Spinal cord (tissue), 10 donors: ENCODE data around the gene HYAL3. TPM values are rescaled to one million over a fixed set of nuclear protein-coding genes. Genes with fewer than 3 reads are reported as not detected.
"Not testable (repeated sequence)": the region's sequence is repeated elsewhere in the genome, so short reads cannot be mapped to it uniquely, and the experiment has no call there.

Experiments used
- DNase-seq, 6 donors: peaks; one replicate each; pipeline versions ENCODE4 v3.0.0 to v3.0.0-alpha.2; 2013 to 2015; ENCODE audit warnings: low spot score in 6 of 6, low read depth in 4 of 6
- H3K27ac ChIP-seq: one replicate; pipeline ENCODE4 v1.5.1; 2013; ENCODE audit warnings: low read depth, low read length, control low read depth
- H3K27me3 ChIP-seq: one replicate; pipeline ENCODE4 v1.6.1; 2013; ENCODE audit warnings: low read length; ENCODE audit not compliant: control insufficient read depth, insufficient read depth
- H3K36me3 ChIP-seq: one replicate; pipeline ENCODE4 v1.6.1; 2013; ENCODE audit warnings: low read length; ENCODE audit not compliant: control insufficient read depth, insufficient read depth
- H3K4me1 ChIP-seq: one replicate; pipeline ENCODE4 v1.6.1; 2013; ENCODE audit warnings: low read length; ENCODE audit not compliant: control insufficient read depth, insufficient read depth
- H3K4me3 ChIP-seq: one replicate; pipeline ENCODE4 v1.5.1; 2013; ENCODE audit warnings: low read depth, low read length, control low read depth
- H3K9me3 ChIP-seq: one replicate; pipeline ENCODE4 v1.6.1; 2013; ENCODE audit warnings: low read length; ENCODE audit not compliant: control insufficient read depth, insufficient read depth
- WGBS: methylation state at CpG from one replicate; pipeline ENCODE4 v1.1.5; 2013; ENCODE audit warnings: missing lambda C conversion rate; ENCODE audit not compliant: insufficient coverage; 5-methylcytosine and 5-hydroxymethylcytosine counted together
- polyA plus RNA-seq, 2 donors: library from polyadenylated mRNA; unstranded; fragments of 120-200 nt; gene quantifications; one replicate each; pipeline ENCODE4 v1.2.1, GENCODE V29; 2013; ENCODE audit not compliant: insufficient read length in 2 of 2
- total RNA-seq, 2 donors: library from RNA; depleted of rRNA in 1 of 2; stranded (reverse); fragments of 120-200 nt in 1 of 2; fragments of >200 nt in 1 of 2; gene quantifications; one replicate each; pipeline versions ENCODE4 v1.2.3 to v1.2.4, GENCODE V29; 2013 to 2014
- donor health status: healthy.

The HYAL3 gene
- total and polyA plus RNA-seq, 4 donors = 4.2 to 14.2 (median 11.9) TPM

GRCh38 chr3:50267280-50267913 is 31.8 kb downstream of the HYAL3 start:
- peaks cover 92% of the 10 kb centered on the region for H3K4me1 ChIP-seq
- peak in 1 of 6 donors; percentile 58 for DNase-seq
- H3K4me3 ChIP-seq = peak overlapping the region; percentile 48

GRCh38 chr3:50266836-50267235 is 32.4 kb downstream of the HYAL3 start:
- no peak for DNase-seq

More at GRCh38 chr3:50267280-50267913, 31.8 kb downstream of the HYAL3 start:
- Histone ChIP-seq H3K36me3 (peaks cover 13% of the 10 kb centered on the region), H3K27me3 (no peaks in the 10 kb centered on the region), H3K9me3 (no peaks in the 10 kb centered on the region), H3K27ac (peak overlapping the region; percentile 95)
- WGBS = 9% methylated on average over 19 of the region's 22 CpGs

GRCh38 chr3:50266017-50266416 is 33.2 kb downstream of the HYAL3 start:
- Histone ChIP-seq H3K27me3 (no peaks in the 10 kb centered on the region), H3K27ac (peak overlapping the region; percentile 95), H3K36me3 (peaks cover 10% of the 10 kb centered on the region), H3K4me3 (no peak overlapping the region), H3K4me1 (peaks cover 98% of the 10 kb centered on the region), H3K9me3 (no peaks in the 10 kb centered on the region)
- DNase-seq = no peak
- WGBS = 92% methylated on average over 6 of the region's 6 CpGs

More at GRCh38 chr3:50266836-50267235, 32.4 kb downstream of the HYAL3 start:
- no peaks in the 10 kb centered on the region for H3K9me3 ChIP-seq
- H3K36me3 ChIP-seq = peaks cover 13% of the 10 kb centered on the region
- H3K27me3 ChIP-seq = no peaks in the 10 kb centered on the region
- peak overlapping the region; percentile 95 for H3K27ac ChIP-seq
- H3K4me1 ChIP-seq = peaks cover 97% of the 10 kb centered on the region
- H3K4me3 ChIP-seq = peak overlapping the region; percentile 48
- 79% methylated on average over 4 of the region's 7 CpGs for WGBS

- Histone ChIP-seq H3K4me1 (peaks cover 98% of the 10 kb centered on the region), H3K36me3 (peaks cover 5% of the 10 kb centered on the region), H3K27ac (peak overlapping the region; percentile 95), H3K9me3 (no peaks in the 10 kb centered on the region), H3K4me3 (no peak overlapping the region), H3K27me3 (no peaks in the 10 kb centered on the region)
- 60% methylated on average over 1 of the region's 1 CpG for WGBS
- DNase-seq = no peak
Measured at GRCh38 chr3:50265571-50265970, 33.6 kb downstream of the HYAL3 start.

GRCh38 chr3:50264964-50265485 is 34.2 kb downstream of the HYAL3 start:
- Histone ChIP-seq H3K27me3 (no peaks in the 10 kb centered on the region), H3K9me3 (no peaks in the 10 kb centered on the region), H3K27ac (peak overlapping the region; percentile 95), H3K4me1 (peaks cover 97% of the 10 kb centered on the region), H3K36me3 (peaks cover under 1% of the 10 kb centered on the region), H3K4me3 (no peak overlapping the region)
- WGBS = 74% methylated on average over 7 of the region's 7 CpGs
- no peak for DNase-seq

- Histone ChIP-seq H3K4me3 (no peak overlapping the region), H3K27me3 (no peaks in the 10 kb centered on the region), H3K36me3 (peaks cover 4% of the 10 kb centered on the region), H3K4me1 (peaks cover 97% of the 10 kb centered on the region), H3K27ac (peak overlapping the region; percentile 95), H3K9me3 (no peaks in the 10 kb centered on the region)
- no CpG with 5 or more reads among the region's 7 CpGs for WGBS
- DNase-seq = peak in 4 of 6 donors; percentile 40 to 93 (median 71)
Measured at GRCh38 chr3:50264383-50264963, 34.7 kb downstream of the HYAL3 start.

GRCh38 chr3:50263478-50264382 is 35.5 kb downstream of the HYAL3 start:
- 46% methylated on average over 3 of the region's 6 CpGs for WGBS
- no peak for DNase-seq
- H3K27ac ChIP-seq = peak overlapping the region; percentile 95
- H3K4me1 ChIP-seq = peaks cover 97% of the 10 kb centered on the region
- peaks cover 11% of the 10 kb centered on the region for H3K36me3 ChIP-seq
- no peaks in the 10 kb centered on the region for H3K9me3 ChIP-seq
- H3K27me3 ChIP-seq = no peaks in the 10 kb centered on the region
- no peak overlapping the region for H3K4me3 ChIP-seq

- 85% methylated on average over 7 of the region's 7 CpGs for WGBS
- Histone ChIP-seq H3K27me3 (no peaks in the 10 kb centered on the region), H3K4me1 (peaks cover 98% of the 10 kb centered on the region), H3K36me3 (peaks cover 21% of the 10 kb centered on the region), H3K4me3 (no peak overlapping the region), H3K9me3 (no peaks in the 10 kb centered on the region), H3K27ac (peak overlapping the region; percentile 95)
- DNase-seq = no peak
Measured at GRCh38 chr3:50262778-50263177, 36.4 kb downstream of the HYAL3 start.

- H3K27ac ChIP-seq, H3K9me3 ChIP-seq, H3K27me3 ChIP-seq, DNase-seq, H3K4me3 ChIP-seq: not testable (repeated sequence)
- H3K36me3 ChIP-seq = peaks cover 27% of the 10 kb centered on the region
- WGBS = 100% methylated on average over 2 of the region's 4 CpGs
- peaks cover 98% of the 10 kb centered on the region for H3K4me1 ChIP-seq
Measured at GRCh38 chr3:50262200-50262599, 37.0 kb downstream of the HYAL3 start.
